Psoas muscle (tissue), 8 donors: ENCODE data around the gene KRTAP10-12. TPM values are rescaled to one million over a fixed set of nuclear protein-coding genes. Genes with fewer than 3 reads are reported as not detected.

Source experiments
- ATAC-seq, 4 donors: fragments of 200-7000 bp; cut with Tn5 transposase; one replicate each; pipeline ENCODE4 v1.9.1; 2020; ENCODE audit warnings: moderate library complexity in 3 of 4, mild to moderate bottlenecking in 2 of 4
- DNase-seq, 2 donors: peaks; one replicate each; pipeline ENCODE4 v3.0.0-alpha.2; 2020
- H3K27ac ChIP-seq: fragments of 200-600 bp; one replicate; pipeline ENCODE4 v1.8.0; 2022
- H3K27me3 ChIP-seq, 3 donors: fragments of 200-600 bp in 1 of 3; one replicate each; pipeline versions ENCODE4 v1.6.1 to v1.8.0; 2013 to 2022; ENCODE audit warnings: low read length in 2 of 3, mild to moderate bottlenecking in 2 of 3, moderate library complexity in 1 of 3; ENCODE audit not compliant: insufficient read depth in 3 of 3
- H3K36me3 ChIP-seq, 2 donors: fragments of 200-600 bp in 1 of 2; one replicate each; pipeline versions ENCODE4 v1.6.1 to v1.8.0; 2013 to 2022; ENCODE audit warnings: low read depth in 1 of 2, mild to moderate bottlenecking in 1 of 2, moderate library complexity in 1 of 2; ENCODE audit not compliant: insufficient read depth in 1 of 2
- H3K4me1 ChIP-seq: fragments of 200-600 bp; one replicate; pipeline ENCODE4 v1.8.0; 2022
- H3K4me3 ChIP-seq: fragments of 200-600 bp; one replicate; pipeline ENCODE4 v1.8.0; 2022; ENCODE audit warnings: mild to moderate bottlenecking
- H3K9me3 ChIP-seq: fragments of 200-600 bp; one replicate; pipeline ENCODE4 v1.8.0; 2022
- WGBS, 3 donors: extraction: QIAGEN DNeasy Blood & Tissue Kit; methylation state at CpG; one replicate each; pipeline versions ENCODE4 v1.1.6 to v1.1.7; 2013; 5-methylcytosine and 5-hydroxymethylcytosine counted together
- intact Hi-C, 2 donors: fragments of 100-400 bp; cut with DNase I; formaldehyde crosslinking; loops; one replicate each; pipeline versions ENCODE4 v1.11.0 to v1.14.2; 2022
- polyA plus RNA-seq, 3 donors: library from polyadenylated mRNA; stranded (reverse); fragments of 200-250 nt; gene quantifications; one replicate each; pipeline ENCODE4 v1.2.3, GENCODE V29; 2013
- total RNA-seq, 4 donors: library from RNA; stranded (reverse); fragmentation: NEBNext Ultra II Directional in 2 of 4; extraction: Animal tissue kit (Norgen Biotek cat#: 25700) in 2 of 4; gene quantifications; one replicate each; pipeline versions ENCODE4 v1.2.1 to v1.2.4, GENCODE V29; 2021 to 2023
- TF ChIP-seq, protein P1 (sequence below): fragments of 200-600 bp; IDR thresholded peaks from one replicate; pipeline ENCODE4 v1.8.0; 2022; ENCODE audit warnings: antibody characterized with exemption
- donor health status: healthy with polysubstance abuse.
- donor health status: DM: no; HTN: no; CAD: no; lungs with moderate emphysema.
- donor health status: Bipolar disorder and iron deficiency.
- donor health status: healthy.
- donor health status: DM: yes; HTN: yes; CAD: no.
- donor health status: DM: no; HTN: no; CAD: no.
- donor health status: DM: no; HTN: no; CAD: no.
- donor health status: DM: yes; HTN: yes; CAD: no.

Gene KRTAP10-12
- total and polyA plus RNA-seq, 7 donors = not detected

DNA sequence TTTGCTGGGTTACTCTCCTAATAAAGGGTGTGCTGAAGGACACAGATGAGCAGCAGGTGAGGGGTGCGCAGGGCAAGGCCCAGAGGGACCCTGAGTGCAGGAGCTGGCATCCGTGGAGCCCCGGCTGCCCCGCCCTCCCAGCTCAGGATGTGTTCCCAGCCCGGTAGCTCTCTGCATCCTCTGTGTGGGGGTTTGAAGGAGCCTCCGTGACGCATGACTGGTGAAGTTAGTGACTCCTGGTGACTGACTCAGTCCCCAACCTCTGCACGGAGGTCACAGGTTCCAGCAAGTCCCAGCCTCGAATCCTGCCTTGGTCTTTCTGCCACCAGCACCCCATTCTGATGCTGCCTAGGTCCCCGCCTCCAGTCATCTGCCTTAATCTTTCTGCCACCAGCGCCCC lies 36.0 kb downstream of the KRTAP10-12 start:
- H3K27ac ChIP-seq = no peak overlapping the region
- no peak for ATAC-seq
- intact Hi-C loops = no loop called here

DNA sequence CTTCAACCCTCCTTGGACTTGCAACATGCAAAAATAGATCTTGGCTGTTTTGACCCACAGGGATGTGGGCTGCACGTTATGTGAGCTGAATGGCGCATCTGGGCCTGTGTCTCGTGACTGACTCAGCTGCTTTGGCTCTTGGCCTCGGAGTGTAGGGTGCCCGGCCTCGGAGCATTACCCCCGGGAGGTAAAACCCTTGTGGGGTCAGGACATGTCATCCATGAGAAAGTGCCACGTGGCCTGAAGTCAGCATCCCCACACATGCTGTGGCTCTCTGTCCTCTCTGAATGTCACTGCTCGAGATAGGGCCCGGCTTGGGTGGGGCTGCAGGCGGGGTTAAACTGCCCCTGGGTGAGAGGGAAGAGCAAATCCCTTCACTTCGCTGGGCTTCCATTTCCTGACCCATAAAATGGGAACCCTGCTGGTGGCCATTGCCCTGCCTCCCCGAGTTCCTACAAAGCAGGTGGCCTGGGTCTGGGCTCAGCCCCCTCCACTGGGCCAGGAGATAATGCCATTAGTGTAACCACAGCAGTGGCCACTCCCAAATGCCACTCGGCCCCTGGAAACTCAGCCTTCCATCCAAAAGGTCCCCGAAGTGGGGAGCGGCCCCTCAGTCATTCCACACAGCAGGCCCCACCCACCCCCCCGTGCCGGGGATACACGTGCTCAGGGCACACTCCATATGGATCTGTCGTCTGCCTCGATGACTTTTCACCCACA lies 37.2 kb downstream of the KRTAP10-12 start:
- TF ChIP-seq, protein P1, sequence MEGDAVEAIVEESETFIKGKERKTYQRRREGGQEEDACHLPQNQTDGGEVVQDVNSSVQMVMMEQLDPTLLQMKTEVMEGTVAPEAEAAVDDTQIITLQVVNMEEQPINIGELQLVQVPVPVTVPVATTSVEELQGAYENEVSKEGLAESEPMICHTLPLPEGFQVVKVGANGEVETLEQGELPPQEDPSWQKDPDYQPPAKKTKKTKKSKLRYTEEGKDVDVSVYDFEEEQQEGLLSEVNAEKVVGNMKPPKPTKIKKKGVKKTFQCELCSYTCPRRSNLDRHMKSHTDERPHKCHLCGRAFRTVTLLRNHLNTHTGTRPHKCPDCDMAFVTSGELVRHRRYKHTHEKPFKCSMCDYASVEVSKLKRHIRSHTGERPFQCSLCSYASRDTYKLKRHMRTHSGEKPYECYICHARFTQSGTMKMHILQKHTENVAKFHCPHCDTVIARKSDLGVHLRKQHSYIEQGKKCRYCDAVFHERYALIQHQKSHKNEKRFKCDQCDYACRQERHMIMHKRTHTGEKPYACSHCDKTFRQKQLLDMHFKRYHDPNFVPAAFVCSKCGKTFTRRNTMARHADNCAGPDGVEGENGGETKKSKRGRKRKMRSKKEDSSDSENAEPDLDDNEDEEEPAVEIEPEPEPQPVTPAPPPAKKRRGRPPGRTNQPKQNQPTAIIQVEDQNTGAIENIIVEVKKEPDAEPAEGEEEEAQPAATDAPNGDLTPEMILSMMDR = no peak
- Histone ChIP-seq H3K4me3 (no peak overlapping the region), H3K27me3 (peaks cover 0 to 16% (median 5%) of the 10 kb centered on the region in 3 donors), H3K27ac (no peak overlapping the region), H3K4me1 (no peaks in the 10 kb centered on the region), H3K9me3 (peaks cover 15% of the 10 kb centered on the region), H3K36me3 (no peaks in the 10 kb centered on the region)
- ATAC-seq (no peak), DNase-seq (no peak)
- 68 to 80% (median 78%) methylated on average over 21 of the region's 21 CpGs for WGBS, 3 donors
- intact Hi-C loops = no loop called here

More for the DNA sequence above, 36.0 kb downstream of the KRTAP10-12 start:
- WGBS, 3 donors = 81 to 91% (median 88%) methylated on average over 11 of the region's 11 CpGs
- H3K4me1 ChIP-seq = no peaks in the 10 kb centered on the region
- peaks cover 8% of the 10 kb centered on the region for H3K9me3 ChIP-seq
- DNase-seq = no peak
- no peak overlapping the region for H3K4me3 ChIP-seq
- peaks cover 0 to 16% (median 5%) of the 10 kb centered on the region in 3 donors for H3K27me3 ChIP-seq
- TF ChIP-seq, protein P1 = no peak
- H3K36me3 ChIP-seq = no peaks in the 10 kb centered on the region

DNA sequence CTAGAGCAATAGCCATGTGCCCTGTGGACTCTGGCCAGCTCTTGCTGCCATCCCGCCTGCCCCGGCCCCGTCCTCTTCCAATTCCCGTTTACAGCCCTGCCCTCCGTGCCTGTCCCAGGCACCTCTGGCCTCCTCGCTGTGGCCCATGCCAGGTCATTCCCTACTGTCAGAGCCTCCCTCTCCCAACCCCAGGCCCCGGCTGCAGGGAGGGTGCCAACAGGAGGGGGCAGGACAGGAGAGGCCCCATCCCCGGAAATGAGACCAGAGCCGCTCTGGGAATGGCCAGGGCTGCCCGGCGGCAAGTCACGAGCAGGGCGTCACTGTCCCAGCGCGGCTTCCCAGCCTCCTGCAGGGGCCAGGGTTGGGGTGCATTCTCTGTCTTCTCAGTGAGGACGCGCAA lies 37.9 kb downstream of the KRTAP10-12 start:
- Histone ChIP-seq H3K4me1 (no peaks in the 10 kb centered on the region), H3K9me3 (peaks cover 15% of the 10 kb centered on the region), H3K4me3 (no peak overlapping the region), H3K27me3 (peaks cover 0 to 19% (median 7%) of the 10 kb centered on the region in 3 donors), H3K36me3 (no peaks in the 10 kb centered on the region), H3K27ac (no peak overlapping the region)
- ATAC-seq (no peak), DNase-seq (no peak)
- 92 to 96% (median 92%) methylated on average over 17 of the region's 17 CpGs for WGBS, 3 donors
- TF ChIP-seq, protein P1 = no peak
- intact Hi-C loops = no loop called here

DNA sequence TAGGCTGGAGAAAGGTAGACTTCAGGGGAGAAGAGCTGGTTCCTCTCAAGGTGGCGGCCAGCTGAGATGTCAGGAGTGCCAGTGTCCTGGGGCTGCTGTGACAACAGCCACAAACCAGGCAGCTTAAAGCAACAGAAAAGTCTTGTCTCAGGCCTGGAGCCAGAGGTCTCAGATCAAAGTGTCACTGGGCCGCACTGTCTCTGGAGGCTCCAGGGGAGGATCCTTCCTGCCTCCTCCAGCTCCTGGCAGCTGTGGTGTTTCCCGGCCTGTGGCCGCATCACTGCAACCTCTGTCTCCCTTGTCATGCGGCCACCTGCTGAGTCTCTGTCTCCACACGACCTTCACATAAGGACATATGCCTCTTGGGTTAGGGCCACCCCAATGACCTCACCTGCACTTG lies 38.8 kb downstream of the KRTAP10-12 start:
- intact Hi-C loops = no loop called here
- H3K4me3 ChIP-seq = no peak overlapping the region
- TF ChIP-seq, protein P1 = no peak
- DNase-seq (no peak), ATAC-seq (no peak)
- WGBS, 3 donors = 81 to 87% (median 82%) methylated on average over 6 of the region's 6 CpGs
- no peak overlapping the region for H3K27ac ChIP-seq
- H3K4me1 ChIP-seq = no peaks in the 10 kb centered on the region
- peaks cover 0 to 20% (median 7%) of the 10 kb centered on the region in 3 donors for H3K27me3 ChIP-seq
- peaks cover 15% of the 10 kb centered on the region for H3K9me3 ChIP-seq
- no peaks in the 10 kb centered on the region for H3K36me3 ChIP-seq
